Measurements from ENCODE around the gene NXPH3.

DNA sequence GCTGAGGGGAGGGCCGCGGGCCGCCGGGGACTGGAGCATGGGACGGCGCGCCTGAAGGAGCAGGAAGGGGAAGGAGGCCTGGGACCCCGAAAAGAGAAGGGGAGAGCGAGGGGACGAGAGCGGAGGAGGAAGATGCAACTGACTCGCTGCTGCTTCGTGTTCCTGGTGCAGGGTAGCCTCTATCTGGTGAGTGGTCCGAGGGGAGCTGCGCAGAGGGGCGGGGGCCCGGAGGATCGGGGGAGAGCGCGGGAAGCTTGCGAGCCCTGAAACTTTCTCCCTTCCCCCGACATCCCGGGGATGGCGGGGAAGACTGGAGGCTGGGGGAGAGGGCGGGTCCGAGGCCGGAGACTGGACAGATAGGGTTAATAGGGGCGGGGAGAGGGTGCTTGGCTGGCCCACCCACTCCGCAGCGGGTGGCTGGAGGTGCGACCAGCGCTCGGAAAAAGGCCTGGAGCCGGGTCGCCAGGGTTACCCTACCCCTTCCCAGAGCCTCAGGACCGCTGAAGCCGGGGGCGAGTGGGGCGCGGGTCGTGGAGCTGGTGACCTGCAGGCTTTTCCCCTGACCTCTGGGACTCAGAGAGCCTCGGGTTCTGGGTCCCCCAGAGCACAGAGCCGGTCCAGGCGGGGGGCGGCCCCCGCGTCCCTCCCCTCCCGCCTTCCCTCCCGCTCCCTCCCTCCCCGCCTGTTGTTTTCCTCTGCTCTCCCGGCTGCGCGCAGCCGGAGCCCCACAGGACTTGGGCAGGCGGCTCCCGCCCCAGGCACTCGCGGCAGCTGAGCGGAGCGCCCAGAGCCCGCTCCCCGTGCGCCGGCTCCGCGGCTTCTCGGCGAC is 631 bp downstream of the NXPH3 start:
- TF ChIP-seq, protein P1, sequence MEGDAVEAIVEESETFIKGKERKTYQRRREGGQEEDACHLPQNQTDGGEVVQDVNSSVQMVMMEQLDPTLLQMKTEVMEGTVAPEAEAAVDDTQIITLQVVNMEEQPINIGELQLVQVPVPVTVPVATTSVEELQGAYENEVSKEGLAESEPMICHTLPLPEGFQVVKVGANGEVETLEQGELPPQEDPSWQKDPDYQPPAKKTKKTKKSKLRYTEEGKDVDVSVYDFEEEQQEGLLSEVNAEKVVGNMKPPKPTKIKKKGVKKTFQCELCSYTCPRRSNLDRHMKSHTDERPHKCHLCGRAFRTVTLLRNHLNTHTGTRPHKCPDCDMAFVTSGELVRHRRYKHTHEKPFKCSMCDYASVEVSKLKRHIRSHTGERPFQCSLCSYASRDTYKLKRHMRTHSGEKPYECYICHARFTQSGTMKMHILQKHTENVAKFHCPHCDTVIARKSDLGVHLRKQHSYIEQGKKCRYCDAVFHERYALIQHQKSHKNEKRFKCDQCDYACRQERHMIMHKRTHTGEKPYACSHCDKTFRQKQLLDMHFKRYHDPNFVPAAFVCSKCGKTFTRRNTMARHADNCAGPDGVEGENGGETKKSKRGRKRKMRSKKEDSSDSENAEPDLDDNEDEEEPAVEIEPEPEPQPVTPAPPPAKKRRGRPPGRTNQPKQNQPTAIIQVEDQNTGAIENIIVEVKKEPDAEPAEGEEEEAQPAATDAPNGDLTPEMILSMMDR (IDR thresholded peaks at IDR 0.05), result no peak
- no peak for TF ChIP-seq POLR2A (IDR thresholded peaks at IDR 0.05)

Data from Peyer's patch (tissue), 4 donors.